Activated CD4-positive, alpha-beta T cell treated with anti-CD3 and anti-CD28 coated beads, Interleukin-2, Interleukin-6, amounts not matched to agents 100 ng/mL and 50 ng/mL, durations not matched to agents 16 hours and 8 hours (primary cell): ENCODE results near the gene GPR119.
"Not testable (repeated sequence)": the region's sequence is repeated elsewhere in the genome, so short reads cannot be mapped to it uniquely, and the experiment has no call there.

Experiments used
- DNase-seq: peaks from one replicate; pipeline ENCODE4 v3.0.0-alpha.2; 2020

GPR119 gene

DNA sequence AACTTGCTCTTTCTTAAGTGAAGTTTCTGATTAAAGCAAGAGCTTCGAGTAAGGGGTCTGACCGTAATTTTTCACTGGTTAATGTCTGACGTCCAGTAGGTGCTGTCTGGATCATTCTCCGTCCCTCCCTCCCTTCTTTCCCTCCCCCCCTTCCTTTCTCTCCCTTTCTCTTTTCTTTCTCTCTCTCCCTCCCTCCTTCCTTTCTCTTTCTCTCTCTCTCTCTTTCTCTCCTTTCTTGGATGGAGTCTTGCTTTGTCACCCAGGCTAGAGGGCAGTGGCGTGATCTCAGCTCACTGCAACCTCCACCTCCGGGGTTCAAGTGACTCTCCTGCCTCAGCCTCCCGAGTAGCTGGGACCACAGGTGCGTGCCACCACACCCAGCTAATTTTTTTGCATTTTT is 46.6 kb downstream of the GPR119 start:
- not testable (repeated sequence) for DNase-seq

DNA sequence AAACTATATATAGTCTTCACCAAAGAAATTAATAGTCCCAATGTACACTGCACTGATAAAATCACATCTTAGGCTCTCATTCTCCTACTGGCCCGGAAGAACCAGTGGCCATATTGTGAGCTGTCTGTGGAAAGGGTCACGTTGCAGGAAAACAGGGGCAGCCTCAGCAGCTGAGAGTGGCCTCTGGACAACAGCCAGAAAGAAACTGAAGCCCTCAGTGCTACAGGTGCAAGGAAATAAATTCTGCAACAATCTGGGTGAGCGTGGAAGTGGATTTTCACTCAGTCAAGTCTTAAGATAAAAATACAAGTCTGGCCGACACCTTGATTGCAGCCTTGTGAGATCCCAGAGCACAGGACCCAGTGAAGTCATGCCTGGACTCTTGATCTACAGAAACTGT is 48.9 kb downstream of the GPR119 start:
- no peak for DNase-seq
